K562 (cell line): ENCODE data around the gene EVL. TPM values are rescaled to one million over a fixed set of nuclear protein-coding genes. Genes with fewer than 3 reads are reported as not detected.

Experiments
- BACH1 ChIP-seq: fragments of 200-800 bp; sonication (Bioruptor generic); IDR thresholded peaks from 2 replicates; pipeline ENCODE4 v1.6.1; 2016; ENCODE audit warnings: missing genetic modification characterization, missing compliant biosample characterization
- CHAMP1 ChIP-seq: fragments of 450-650 bp; IDR thresholded peaks from 2 replicates; pipeline ENCODE4 v1.6.1; 2016; ENCODE audit warnings: mild to moderate bottlenecking
- COPS2 ChIP-seq: fragments of 450-650 bp; conservative IDR thresholded peaks from 2 replicates; pipeline ENCODE4 v1.6.1; 2016; ENCODE audit warnings: mild to moderate bottlenecking, moderate library complexity
- DIDO1 ChIP-seq: fragments of 450-650 bp; IDR thresholded peaks from 2 replicates; pipeline ENCODE4 v1.6.1; 2016; ENCODE audit warnings: low read depth, missing biosample characterization, missing genetic modification characterization
- ETS2 ChIP-seq: IDR thresholded peaks from 2 replicates; pipeline ENCODE4 v1.6.1; 2016; ENCODE audit warnings: borderline replicate concordance, missing genetic modification characterization, mild to moderate bottlenecking, moderate library complexity, missing compliant biosample characterization; ENCODE audit not compliant: poor library complexity, severe bottlenecking
- HDAC2 ChIP-seq: fragments of 450-650 bp; IDR thresholded peaks from 2 replicates; pipeline ENCODE4 v1.6.1; 2016; ENCODE audit warnings: mild to moderate bottlenecking
- HIVEP1 ChIP-seq: fragments of 250-450 bp; sonication (Bioruptor Pico); IDR thresholded peaks from 2 replicates; pipeline ENCODE4 v1.4.0; 2020; ENCODE audit warnings: mild to moderate bottlenecking
- MCM5 ChIP-seq: fragments of 450-650 bp; IDR thresholded peaks from 2 replicates; pipeline ENCODE4 v1.6.1; 2016; ENCODE audit warnings: low read depth
- NR3C1 ChIP-seq: sonication (generic); formaldehyde crosslinking; IDR thresholded peaks from 2 replicates; pipeline ENCODE4 v1.8.1; 2022; ENCODE audit warnings: missing genetic modification reagents
- PBX2 ChIP-seq, 2 experiments: IDR thresholded peaks in 1 of 2; conservative IDR thresholded peaks in 1 of 2; 2 replicates each; pipeline ENCODE4 v1.6.1; 2016; ENCODE audit warnings: low read depth in 2 of 2, mild to moderate bottlenecking in 1 of 2, missing compliant biosample characterization in 1 of 2, missing genetic modification characterization in 1 of 2, moderate library complexity in 1 of 2
- PHF21A ChIP-seq: fragments of 450-650 bp; IDR thresholded peaks from 2 replicates; pipeline ENCODE4 v1.6.1; 2017; ENCODE audit warnings: low read depth, borderline replicate concordance
- PHTF2 ChIP-seq: fragments of 250-450 bp; sonication (Bioruptor Pico); IDR thresholded peaks from 2 replicates; pipeline ENCODE4 v1.5.0; 2021; ENCODE audit warnings: mild to moderate bottlenecking
- POLR2H ChIP-seq: IDR thresholded peaks from 2 replicates; pipeline ENCODE4 v1.6.1; 2016; ENCODE audit warnings: missing genetic modification characterization, low read depth, mild to moderate bottlenecking, control low read depth, missing compliant biosample characterization, moderate library complexity
- POU5F1 ChIP-seq: fragments of 150-350 bp; IDR thresholded peaks from 2 replicates; pipeline ENCODE4 v1.6.1; 2014; ENCODE audit warnings: borderline replicate concordance, low read length, low read depth, mild to moderate bottlenecking; ENCODE audit not compliant: partially characterized antibody
- RNF219 ChIP-seq: fragments of 250-450 bp; sonication (Bioruptor Pico); IDR thresholded peaks from 2 replicates; pipeline ENCODE4 v1.5.0; 2022; ENCODE audit warnings: mild to moderate bottlenecking
- ZNF146 ChIP-seq: IDR thresholded peaks from one replicate; pipeline ENCODE4 v1.6.1; 2018; ENCODE audit warnings: missing compliant biosample characterization; ENCODE audit not compliant: unreplicated experiment
- ZNF282 ChIP-seq: sonication (generic); formaldehyde crosslinking; IDR thresholded peaks from 2 replicates; pipeline ENCODE4 v1.8.1; 2023; ENCODE audit warnings: missing genetic modification reagents
- ZNF347 ChIP-seq: fragments of 450-650 bp; formaldehyde crosslinking; IDR thresholded peaks from 2 replicates; pipeline ENCODE4 v1.4.0; 2020; ENCODE audit warnings: low read depth, mild to moderate bottlenecking, moderate library complexity
- ZNF551 ChIP-seq: fragments of 250-450 bp; sonication (Bioruptor Pico); IDR thresholded peaks from 2 replicates; pipeline ENCODE4 v1.5.0; 2021; ENCODE audit warnings: mild to moderate bottlenecking, moderate library complexity
- ZNF695 ChIP-seq: fragments of 450-650 bp; formaldehyde crosslinking; IDR thresholded peaks from 2 replicates; pipeline ENCODE4 v1.4.0; 2020; ENCODE audit warnings: mild to moderate bottlenecking, moderate library complexity
- polyA plus RNA-seq, 8 experiments: library from polyadenylated mRNA; depleted of rRNA in 4 of 8; stranded (reverse) in 5 of 8; unstranded in 3 of 8; fragments of >200 nt; fragmentation: Nextera tagmentation in 2 of 8; fragmentation: Illumina TruSeq in 1 of 8; extraction: Ambion mirVana in 2 of 8; extraction: Trizol in 1 of 8; gene quantifications; 2 replicates each; pipeline versions ENCODE4 v1.2.1 to v1.2.3, GENCODE V29; 2011 to 2014; ENCODE audit warnings: inconsistent platforms in 1 of 8, missing spikeins in 1 of 8
- total RNA-seq, 7 experiments: library from RNA; depleted of rRNA in 6 of 7; stranded (reverse); fragments of >200 nt in 6 of 7; fragmentation: Illumina TruSeq in 2 of 7; extraction: Trizol in 2 of 7; gene quantifications; 2 replicates each; pipeline versions ENCODE4 v1.2.1 to v1.2.3, GENCODE V29; 2011 to 2021; ENCODE audit warnings: low replicate concordance in 1 of 7

The EVL gene
- total and polyA plus RNA-seq, 9 of the 15 experiments (the other 6 are each of a cell fraction or from before 2014, with no cell fraction given) = 2.9 to 43.4 (median 23.9) TPM

GRCh38 chr14:100192672-100193416, 127.6 kb downstream of the EVL start (continued):
- no peak for TF ChIP-seq PBX2 (CRISPR knock-in tag; IDR thresholded peaks at IDR 0.05; ENCODE audit: low read depth)
- no peak for TF ChIP-seq PBX2 (tag; conservative IDR thresholded peaks at IDR 0.05; ENCODE audit: low read depth)
- no peak for TF ChIP-seq PHTF2 (CRISPR knock-in tag)
- TF ChIP-seq ZNF551 (CRISPR knock-in tag) = no peak
- no peak for TF ChIP-seq ETS2 (tag)
- TF ChIP-seq POU5F1 = no peak
- TF ChIP-seq ZNF146 (CRISPR knock-in tag) = no peak
- TF ChIP-seq BACH1 = no peak
- TF ChIP-seq PHF21A = peak; percentile 97
- no peak for TF ChIP-seq ZNF282
- TF ChIP-seq NR3C1 (CRISPR knock-in tag) = no peak
- TF ChIP-seq COPS2 = no peak
- TF ChIP-seq HDAC2 = no peak; the same call in 1 of the 2 replicates
- no peak for TF ChIP-seq DIDO1 (tag)
- TF ChIP-seq MCM5 = no peak
- no peak for TF ChIP-seq ZNF347 (CRISPR knock-in tag)
- no peak for TF ChIP-seq HIVEP1
- TF ChIP-seq POLR2H (tag) = no peak
- no peak for TF ChIP-seq ZNF695 (CRISPR knock-in tag)
- no peak for TF ChIP-seq RNF219 (CRISPR knock-in tag)
- no peak; the same call in 1 of the 2 replicates for TF ChIP-seq CHAMP1
